Loucy (cell line): Measurements from ENCODE around the gene FBRSL1.

Experiments
- H2AFZ ChIP-seq: fragments of 200-600 bp; sonication (generic); 2 replicates; pipeline ENCODE4 v1.6.0; 2016; ENCODE audit warnings: antibody characterized with exemption, mild to moderate bottlenecking, low read length, moderate library complexity
- H3F3A ChIP-seq: fragments of 200-600 bp; 2 replicates; pipeline ENCODE4 v1.6.0; 2016; ENCODE audit warnings: antibody characterized with exemption, low read depth, mild to moderate bottlenecking
- H3K27me3 ChIP-seq: fragments of 200-600 bp; sonication (generic); 2 replicates; pipeline ENCODE4 v1.6.1; 2014; ENCODE audit warnings: low read length, mild to moderate bottlenecking; ENCODE audit not compliant: insufficient read depth, poor library complexity, severe bottlenecking
- H3K36me3 ChIP-seq: fragments of 200-600 bp; sonication (generic); 2 replicates; pipeline ENCODE4 v1.6.1; 2016; ENCODE audit warnings: low read length; ENCODE audit not compliant: insufficient read depth
- H3K4me1 ChIP-seq: fragments of 200-600 bp; sonication (generic); 2 replicates; pipeline ENCODE4 v1.5.1; 2014; ENCODE audit warnings: low read length, mild to moderate bottlenecking; ENCODE audit not compliant: insufficient read depth, poor library complexity, severe bottlenecking
- H3K4me2 ChIP-seq: fragments of 200-600 bp; sonication (generic); 2 replicates; pipeline ENCODE4 v1.6.0; 2014; ENCODE audit warnings: antibody characterized with exemption, low read length, low read depth, mild to moderate bottlenecking; ENCODE audit not compliant: poor library complexity, severe bottlenecking
- H3K4me3 ChIP-seq: fragments of 200-600 bp; sonication (generic); 2 replicates; pipeline ENCODE4 v1.5.1; 2014; ENCODE audit warnings: low read length, mild to moderate bottlenecking, mixed read lengths; ENCODE audit not compliant: poor library complexity, severe bottlenecking
- H3K79me2 ChIP-seq: fragments of 200-600 bp; sonication (generic); 2 replicates; pipeline ENCODE4 v1.6.1; 2014; ENCODE audit warnings: low read length; ENCODE audit not compliant: insufficient read depth
- H3K9ac ChIP-seq: fragments of 200-600 bp; sonication (generic); 2 replicates; pipeline ENCODE4 v1.6.0; 2014; ENCODE audit warnings: mild to moderate bottlenecking, low read depth, low read length, moderate library complexity; ENCODE audit not compliant: poor library complexity, severe bottlenecking
- H3K9me2 ChIP-seq: fragments of 200-600 bp; sonication (generic); replicated peaks from 2 replicates; pipeline ENCODE4 v1.6.1; 2016; ENCODE audit warnings: low read depth, low read length, mixed read lengths
- H3K9me3 ChIP-seq: fragments of 200-600 bp; sonication (generic); 2 replicates; pipeline ENCODE4 v1.6.1; 2014; ENCODE audit warnings: mild to moderate bottlenecking, antibody characterized with exemption, low read length, low read depth; ENCODE audit not compliant: insufficient read depth
- H4K20me1 ChIP-seq: fragments of 200-600 bp; sonication (generic); 2 replicates; pipeline ENCODE4 v1.6.0; 2014; ENCODE audit warnings: antibody characterized with exemption, low read length, mild to moderate bottlenecking; ENCODE audit not compliant: insufficient read depth, poor library complexity, severe bottlenecking
- EZH2phosphoT487 ChIP-seq: fragments of 200-600 bp; IDR thresholded peaks from 2 replicates; pipeline ENCODE4 v1.6.1; 2018; ENCODE audit warnings: antibody characterized with exemption, mild to moderate bottlenecking, moderate library complexity, borderline replicate concordance
- TF ChIP-seq, protein P1 (sequence below): fragments of 200-600 bp; sonication (generic); conservative IDR thresholded peaks from 2 replicates; pipeline ENCODE4 v1.5.1; 2014; ENCODE audit warnings: mild to moderate bottlenecking, antibody characterized with exemption, low read length

Gene FBRSL1

DNA sequence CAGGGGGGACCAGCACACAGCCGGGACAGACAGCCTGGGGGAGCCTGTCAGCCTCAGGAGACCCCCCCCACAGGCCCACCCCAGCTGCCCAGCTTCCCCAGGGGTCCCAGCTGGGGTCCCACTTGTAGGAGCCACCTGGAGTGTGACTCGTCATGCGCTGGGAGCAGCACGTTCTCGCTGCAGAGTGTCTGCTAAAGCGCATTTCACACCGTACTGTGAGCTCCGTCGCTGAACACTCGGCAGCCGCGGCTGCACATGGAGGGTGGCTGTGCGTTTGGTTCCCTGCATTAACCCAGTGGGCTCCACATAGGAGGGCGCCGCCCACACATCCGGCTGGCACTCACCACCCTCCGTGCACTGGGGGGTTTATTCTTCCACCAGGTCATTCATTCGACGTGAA, 56.7 kb downstream of the FBRSL1 start:
- no peaks in the 10 kb centered on the region for H3K27me3 ChIP-seq
- no peaks in the 10 kb centered on the region for H4K20me1 ChIP-seq
- no peaks in the 10 kb centered on the region for H3F3A ChIP-seq
- H3K9me2 ChIP-seq, result no peaks in the 10 kb centered on the region
- no peaks in the 10 kb centered on the region for H3K79me2 ChIP-seq
- TF ChIP-seq, protein P1, sequence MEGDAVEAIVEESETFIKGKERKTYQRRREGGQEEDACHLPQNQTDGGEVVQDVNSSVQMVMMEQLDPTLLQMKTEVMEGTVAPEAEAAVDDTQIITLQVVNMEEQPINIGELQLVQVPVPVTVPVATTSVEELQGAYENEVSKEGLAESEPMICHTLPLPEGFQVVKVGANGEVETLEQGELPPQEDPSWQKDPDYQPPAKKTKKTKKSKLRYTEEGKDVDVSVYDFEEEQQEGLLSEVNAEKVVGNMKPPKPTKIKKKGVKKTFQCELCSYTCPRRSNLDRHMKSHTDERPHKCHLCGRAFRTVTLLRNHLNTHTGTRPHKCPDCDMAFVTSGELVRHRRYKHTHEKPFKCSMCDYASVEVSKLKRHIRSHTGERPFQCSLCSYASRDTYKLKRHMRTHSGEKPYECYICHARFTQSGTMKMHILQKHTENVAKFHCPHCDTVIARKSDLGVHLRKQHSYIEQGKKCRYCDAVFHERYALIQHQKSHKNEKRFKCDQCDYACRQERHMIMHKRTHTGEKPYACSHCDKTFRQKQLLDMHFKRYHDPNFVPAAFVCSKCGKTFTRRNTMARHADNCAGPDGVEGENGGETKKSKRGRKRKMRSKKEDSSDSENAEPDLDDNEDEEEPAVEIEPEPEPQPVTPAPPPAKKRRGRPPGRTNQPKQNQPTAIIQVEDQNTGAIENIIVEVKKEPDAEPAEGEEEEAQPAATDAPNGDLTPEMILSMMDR, result no peak
- TF ChIP-seq EZH2phosphoT487, result no peak
- H3K4me3 ChIP-seq, result no peak overlapping the region
- H2AFZ ChIP-seq, result no peak overlapping the region
- H3K36me3 ChIP-seq, result no peaks in the 10 kb centered on the region
- H3K9me3 ChIP-seq, result no peaks in the 10 kb centered on the region
- H3K4me1 ChIP-seq, result peaks cover 14% of the 10 kb centered on the region
- H3K4me2 ChIP-seq, result no peak overlapping the region
- H3K9ac ChIP-seq, result no peak overlapping the region

- Histone ChIP-seq H3K79me2 (no peaks in the 10 kb centered on the region), H3K9ac (no peak overlapping the region), H3K9me3 (no peaks in the 10 kb centered on the region), H3K4me1 (peaks cover 14% of the 10 kb centered on the region), H2AFZ (no peak overlapping the region), H3K27me3 (no peaks in the 10 kb centered on the region), H3K4me2 (no peak overlapping the region), H3K36me3 (no peaks in the 10 kb centered on the region), H3K4me3 (no peak overlapping the region), H4K20me1 (no peaks in the 10 kb centered on the region), H3K9me2 (no peaks in the 10 kb centered on the region), H3F3A (no peaks in the 10 kb centered on the region)
- TF ChIP-seq EZH2phosphoT487, result no peak
- TF ChIP-seq, protein P1, result no peak
These were observed 57.3 kb downstream of the FBRSL1 start for GRCh38 chr12:132547205-132547740.

- H3K4me1 ChIP-seq, result peaks cover 3% of the 10 kb centered on the region
- H3K4me2 ChIP-seq, result no peak overlapping the region
- no peak overlapping the region for H3K4me3 ChIP-seq
- no peaks in the 10 kb centered on the region for H3K9me3 ChIP-seq
- TF ChIP-seq EZH2phosphoT487, result no peak
- TF ChIP-seq, protein P1, result no peak
- H4K20me1 ChIP-seq, result no peaks in the 10 kb centered on the region
- no peak overlapping the region for H3K9ac ChIP-seq
- H3K9me2 ChIP-seq, result no peaks in the 10 kb centered on the region
- no peaks in the 10 kb centered on the region for H3F3A ChIP-seq
- no peaks in the 10 kb centered on the region for H3K36me3 ChIP-seq
- H2AFZ ChIP-seq, result no peak overlapping the region
- no peaks in the 10 kb centered on the region for H3K79me2 ChIP-seq
- no peaks in the 10 kb centered on the region for H3K27me3 ChIP-seq
These were observed 58.6 kb downstream of the FBRSL1 start for GRCh38 chr12:132548430-132549058.
